ENCODE data around the gene SLC2A10. TPM values are rescaled to one million over a fixed set of nuclear protein-coding genes. Genes with fewer than 3 reads are reported as not detected.
A peak's percentile ranks its signal among the peaks of the same experiment; 100 is the strongest.

SLC2A10 gene
- total RNA-seq, 1 experiment from 2014 or later = not detected

DNA sequence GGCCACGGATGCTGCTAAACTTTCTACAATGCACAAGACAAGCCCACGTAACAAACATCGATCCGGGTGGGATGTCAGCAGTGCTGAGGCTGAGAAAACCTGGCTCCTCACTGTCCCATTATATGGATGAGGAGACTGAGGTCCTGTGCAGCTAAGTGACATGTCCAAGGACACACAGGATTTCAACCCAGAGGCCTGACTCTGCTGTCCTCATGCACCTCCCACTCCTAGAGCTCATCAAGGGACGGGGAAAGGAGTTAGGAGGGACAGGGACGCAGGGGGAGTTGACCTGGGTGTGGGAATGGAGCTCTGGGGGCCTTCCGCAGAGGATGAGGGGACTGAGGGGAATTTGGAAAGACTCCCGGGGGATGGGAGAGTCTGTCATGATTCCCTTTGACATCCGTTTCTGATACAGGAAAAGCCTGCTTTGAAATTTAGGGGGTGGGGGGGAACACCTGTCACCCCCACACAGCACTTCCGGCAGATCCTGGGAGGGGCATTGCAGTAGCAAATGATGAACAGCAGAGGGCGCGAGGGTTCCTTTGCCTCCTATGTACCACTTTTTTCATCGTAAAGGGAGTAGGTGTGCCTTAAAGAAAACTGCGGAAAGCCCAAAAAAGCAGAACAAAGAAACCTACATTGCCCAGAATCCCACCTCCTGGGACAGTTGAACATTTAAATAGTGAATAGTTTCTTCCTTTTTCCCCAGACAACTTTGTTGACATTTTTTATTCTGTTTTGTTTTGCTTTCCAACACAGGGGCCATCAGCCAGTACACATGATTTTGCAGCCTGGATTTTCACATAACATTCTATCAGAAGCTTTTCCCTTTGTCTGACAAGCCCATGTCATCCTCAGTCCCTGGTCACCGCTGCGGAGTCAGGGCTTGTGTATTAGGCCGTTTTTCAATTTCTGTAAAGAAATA is 48.6 kb downstream of the SLC2A10 start:
- peak; percentile 60 for DNase-seq (ENCODE audit: low spot score)
- H3K27me3 ChIP-seq (replicated peaks; ENCODE audit: insufficient read depth, low read depth, low read length, poor library complexity) = no peaks in the 10 kb centered on the region
- H3K36me3 ChIP-seq (ENCODE audit: insufficient read depth, low read length, poor library complexity, severe bottlenecking) = no peaks in the 10 kb centered on the region
- H3K9me3 ChIP-seq (ENCODE audit: low read depth, low read length, poor library complexity, severe bottlenecking) = no peaks in the 10 kb centered on the region
- no peak overlapping the region for H3K4me3 ChIP-seq (ENCODE audit: low read depth, low read length, poor library complexity, severe bottlenecking)
- H3K27ac ChIP-seq (ENCODE audit: low read depth, low read length, poor library complexity, severe bottlenecking) = no peak overlapping the region
- POLR2A ChIA-PET (ENCODE audit: low non-redundant PET) = no interaction called here
- CTCF ChIA-PET = no interaction called here
- H3K4me1 ChIP-seq (ENCODE audit: insufficient read depth, low read length, poor library complexity, severe bottlenecking) = no peaks in the 10 kb centered on the region
- intact Hi-C loops (cut with micrococcal nuclease; ENCODE audit: unreplicated experiment) = loop anchor here (2.0 kb wide), 1 partner anchor 393 kb away; no protein-coding TSS in a partner anchor
- BruUV-seq (replicated peaks) = no TSS peak
- TF ChIP-seq EZH2 (IDR thresholded peaks at IDR 0.05; ENCODE audit: borderline replicate concordance, low read depth, low read length, poor library complexity, severe bottlenecking) = no peak
- TF ChIP-seq, protein P1, sequence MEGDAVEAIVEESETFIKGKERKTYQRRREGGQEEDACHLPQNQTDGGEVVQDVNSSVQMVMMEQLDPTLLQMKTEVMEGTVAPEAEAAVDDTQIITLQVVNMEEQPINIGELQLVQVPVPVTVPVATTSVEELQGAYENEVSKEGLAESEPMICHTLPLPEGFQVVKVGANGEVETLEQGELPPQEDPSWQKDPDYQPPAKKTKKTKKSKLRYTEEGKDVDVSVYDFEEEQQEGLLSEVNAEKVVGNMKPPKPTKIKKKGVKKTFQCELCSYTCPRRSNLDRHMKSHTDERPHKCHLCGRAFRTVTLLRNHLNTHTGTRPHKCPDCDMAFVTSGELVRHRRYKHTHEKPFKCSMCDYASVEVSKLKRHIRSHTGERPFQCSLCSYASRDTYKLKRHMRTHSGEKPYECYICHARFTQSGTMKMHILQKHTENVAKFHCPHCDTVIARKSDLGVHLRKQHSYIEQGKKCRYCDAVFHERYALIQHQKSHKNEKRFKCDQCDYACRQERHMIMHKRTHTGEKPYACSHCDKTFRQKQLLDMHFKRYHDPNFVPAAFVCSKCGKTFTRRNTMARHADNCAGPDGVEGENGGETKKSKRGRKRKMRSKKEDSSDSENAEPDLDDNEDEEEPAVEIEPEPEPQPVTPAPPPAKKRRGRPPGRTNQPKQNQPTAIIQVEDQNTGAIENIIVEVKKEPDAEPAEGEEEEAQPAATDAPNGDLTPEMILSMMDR (conservative IDR thresholded peaks at IDR 0.05; ENCODE audit: low read depth, low read length) = peak; percentile 89

DNA sequence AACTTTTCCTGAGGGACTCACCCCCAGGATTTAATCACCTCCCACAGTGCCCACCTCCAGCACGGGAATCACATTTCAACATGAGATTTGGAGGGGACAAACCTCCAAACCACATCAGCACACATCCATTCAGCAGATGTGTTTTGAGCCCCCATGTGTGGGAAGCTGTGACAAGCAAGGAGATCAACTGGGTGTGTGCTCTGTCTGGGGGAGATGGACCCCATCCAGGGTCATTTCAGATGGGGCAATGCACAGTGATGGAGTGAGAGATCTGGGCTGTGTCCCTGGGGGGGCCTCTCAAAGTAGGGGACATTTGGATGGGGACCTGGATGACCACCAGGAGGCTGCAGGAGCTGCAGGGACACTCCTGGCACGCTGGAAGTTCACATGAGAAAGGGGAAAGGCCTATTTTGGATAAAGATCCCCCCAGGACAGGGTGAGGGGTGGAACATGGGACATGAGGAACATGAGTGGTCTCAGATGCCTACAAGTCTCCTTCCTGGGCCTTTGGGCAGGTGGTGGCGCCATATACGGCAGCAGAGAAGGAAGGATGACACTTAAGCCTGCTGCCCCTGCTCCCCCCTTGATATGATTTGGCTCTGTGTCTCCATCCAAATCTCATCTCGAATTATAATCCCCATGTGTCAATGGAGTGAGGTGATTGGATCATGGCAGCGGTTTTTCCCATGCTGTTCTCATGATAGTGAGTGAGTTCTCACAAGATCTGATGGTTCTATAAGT is 49.6 kb downstream of the SLC2A10 start:
- POLR2A ChIA-PET (ENCODE audit: low non-redundant PET) = no interaction called here

DNA sequence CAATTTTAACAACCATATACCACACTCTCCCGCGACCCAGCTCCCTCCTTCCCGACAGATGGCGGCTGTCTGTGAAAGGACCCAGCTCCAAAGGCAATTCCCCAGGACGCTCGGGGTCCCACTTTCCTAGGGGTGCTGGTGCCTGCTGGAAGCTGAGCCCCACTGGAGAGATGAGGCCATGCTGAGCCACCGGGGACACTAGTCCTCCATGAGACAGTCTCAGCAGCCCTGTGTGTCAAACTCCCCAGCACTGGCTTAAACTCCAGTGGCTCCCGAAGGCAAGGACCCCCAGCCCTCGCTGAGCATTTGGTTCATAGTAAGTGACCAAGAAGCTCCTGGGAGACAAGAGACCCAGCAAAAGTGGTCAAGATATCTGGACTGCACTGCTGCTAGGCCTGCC is 52.1 kb downstream of the SLC2A10 start:
- no TSS peak for BruUV-seq (replicated peaks)
- DNase-seq (ENCODE audit: low spot score) = no peak
- ChIA-PET CTCF (no interaction called here), POLR2A (ENCODE audit: low non-redundant PET) (no interaction called here)
- no peak for TF ChIP-seq EZH2 (IDR thresholded peaks at IDR 0.05; ENCODE audit: borderline replicate concordance, low read depth, low read length, poor library complexity, severe bottlenecking)
- TF ChIP-seq, protein P1 (conservative IDR thresholded peaks at IDR 0.05; ENCODE audit: low read depth, low read length) = no peak
- H3K36me3 ChIP-seq (ENCODE audit: insufficient read depth, low read length, poor library complexity, severe bottlenecking) = no peaks in the 10 kb centered on the region
- no peaks in the 10 kb centered on the region for H3K4me1 ChIP-seq (ENCODE audit: insufficient read depth, low read length, poor library complexity, severe bottlenecking)
- H3K9me3 ChIP-seq (ENCODE audit: low read depth, low read length, poor library complexity, severe bottlenecking) = no peaks in the 10 kb centered on the region
- H3K27ac ChIP-seq (ENCODE audit: low read depth, low read length, poor library complexity, severe bottlenecking) = no peak overlapping the region
- intact Hi-C loops (cut with micrococcal nuclease; ENCODE audit: unreplicated experiment) = no loop called here
- no peak overlapping the region for H3K4me3 ChIP-seq (ENCODE audit: low read depth, low read length, poor library complexity, severe bottlenecking)
- H3K27me3 ChIP-seq (replicated peaks; ENCODE audit: insufficient read depth, low read depth, low read length, poor library complexity) = peaks cover 17% of the 10 kb centered on the region

More for the DNA sequence above, 49.6 kb downstream of the SLC2A10 start:
- intact Hi-C loops (cut with micrococcal nuclease; ENCODE audit: unreplicated experiment) = loop anchor here (2.0 kb wide), 1 partner anchor 392 kb away; no protein-coding TSS in a partner anchor
- no peak for DNase-seq (ENCODE audit: low spot score)
- Histone ChIP-seq H3K4me3 (ENCODE audit: low read depth, low read length, poor library complexity, severe bottlenecking) (no peak overlapping the region), H3K36me3 (ENCODE audit: insufficient read depth, low read length, poor library complexity, severe bottlenecking) (no peaks in the 10 kb centered on the region), H3K4me1 (ENCODE audit: insufficient read depth, low read length, poor library complexity, severe bottlenecking) (no peaks in the 10 kb centered on the region), H3K9me3 (ENCODE audit: low read depth, low read length, poor library complexity, severe bottlenecking) (no peaks in the 10 kb centered on the region), H3K27me3 (replicated peaks; ENCODE audit: insufficient read depth, low read depth, low read length, poor library complexity) (peaks cover 5% of the 10 kb centered on the region), H3K27ac (ENCODE audit: low read depth, low read length, poor library complexity, severe bottlenecking) (no peak overlapping the region)
- CTCF ChIA-PET = no interaction called here
- TF ChIP-seq, protein P1 (conservative IDR thresholded peaks at IDR 0.05; ENCODE audit: low read depth, low read length) = no peak
- no peak for TF ChIP-seq EZH2 (IDR thresholded peaks at IDR 0.05; ENCODE audit: borderline replicate concordance, low read depth, low read length, poor library complexity, severe bottlenecking)
- no TSS peak for BruUV-seq (replicated peaks)
